Measurements from ENCODE around the gene DGKH. TPM values are rescaled to one million over a fixed set of nuclear protein-coding genes. Genes with fewer than 3 reads are reported as not detected.
"Not testable (repeated sequence)": the region's sequence is repeated elsewhere in the genome, so short reads cannot be mapped to it uniquely, and the experiment has no call there.

Gene DGKH
- total RNA-seq, 2 experiments from 2014 or later: 6.0 TPM

DNA sequence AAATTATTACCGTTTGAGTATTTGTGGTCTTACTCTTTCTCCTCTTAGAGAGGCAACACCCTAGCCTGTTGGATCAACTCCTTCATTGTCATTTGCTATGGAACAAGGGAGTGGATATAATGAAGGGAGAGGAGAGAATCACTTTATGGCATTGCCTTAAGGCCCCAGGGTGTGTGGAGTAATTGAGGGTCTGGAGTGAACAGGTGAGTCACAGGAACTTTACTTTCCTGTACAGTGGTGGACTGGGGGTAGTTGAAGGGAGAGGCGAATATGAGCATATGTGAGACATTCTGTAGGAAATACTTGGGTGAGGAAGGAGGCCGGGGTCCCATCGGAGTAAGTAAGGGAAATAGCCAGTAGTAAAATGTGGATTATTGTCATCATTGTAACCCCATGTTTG, 17.0 kb downstream of the DGKH start:
- Histone ChIP-seq H3K27ac (ENCODE audit: low read depth in 1 of 2, low read length in 2 of 2) (no peak overlapping the region), H3K36me3 (ENCODE audit: insufficient read depth, low read length) (no peaks in the 10 kb centered on the region), H3K4me3 (ENCODE audit: low read length) (no peak overlapping the region), H3K9me3 (ENCODE audit: control insufficient read depth in 1 of 2, insufficient read depth in 1 of 2, low read length in 2 of 2) (no peaks in the 10 kb centered on the region), H3K27me3 (ENCODE audit: control insufficient read depth in 1 of 2, insufficient read depth in 2 of 2, low read length in 2 of 2) (no peaks in the 10 kb centered on the region), H3K4me1 (ENCODE audit: insufficient read depth, low read length) (no peaks in the 10 kb centered on the region)
- TF ChIP-seq, protein P1, sequence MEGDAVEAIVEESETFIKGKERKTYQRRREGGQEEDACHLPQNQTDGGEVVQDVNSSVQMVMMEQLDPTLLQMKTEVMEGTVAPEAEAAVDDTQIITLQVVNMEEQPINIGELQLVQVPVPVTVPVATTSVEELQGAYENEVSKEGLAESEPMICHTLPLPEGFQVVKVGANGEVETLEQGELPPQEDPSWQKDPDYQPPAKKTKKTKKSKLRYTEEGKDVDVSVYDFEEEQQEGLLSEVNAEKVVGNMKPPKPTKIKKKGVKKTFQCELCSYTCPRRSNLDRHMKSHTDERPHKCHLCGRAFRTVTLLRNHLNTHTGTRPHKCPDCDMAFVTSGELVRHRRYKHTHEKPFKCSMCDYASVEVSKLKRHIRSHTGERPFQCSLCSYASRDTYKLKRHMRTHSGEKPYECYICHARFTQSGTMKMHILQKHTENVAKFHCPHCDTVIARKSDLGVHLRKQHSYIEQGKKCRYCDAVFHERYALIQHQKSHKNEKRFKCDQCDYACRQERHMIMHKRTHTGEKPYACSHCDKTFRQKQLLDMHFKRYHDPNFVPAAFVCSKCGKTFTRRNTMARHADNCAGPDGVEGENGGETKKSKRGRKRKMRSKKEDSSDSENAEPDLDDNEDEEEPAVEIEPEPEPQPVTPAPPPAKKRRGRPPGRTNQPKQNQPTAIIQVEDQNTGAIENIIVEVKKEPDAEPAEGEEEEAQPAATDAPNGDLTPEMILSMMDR (IDR thresholded peaks at IDR 0.05): no peak
- Mint-ChIP-seq H3K9me3 (no peaks in the 10 kb centered on the region), H3K4me3 (no peak overlapping the region), H3K27ac (no peak overlapping the region), H3K27me3 (no peaks in the 10 kb centered on the region), H3K4me1 (ENCODE audit: low read depth) (no peaks in the 10 kb centered on the region), H3K36me3 (ENCODE audit: low read depth) (peaks cover 13% of the 10 kb centered on the region)
- POLR2A ChIA-PET: no interaction called here
- DNase-seq (no peak), ATAC-seq (ENCODE audit: poor library complexity) (no peak)
- intact Hi-C loops (cut with DNase I, micrococcal nuclease): no loop called here
- CTCF ChIA-PET: interaction anchor here (1.1 kb wide), 1 partner anchor 21 kb away, joined by 3 read pairs; no protein-coding TSS in a partner anchor

DNA sequence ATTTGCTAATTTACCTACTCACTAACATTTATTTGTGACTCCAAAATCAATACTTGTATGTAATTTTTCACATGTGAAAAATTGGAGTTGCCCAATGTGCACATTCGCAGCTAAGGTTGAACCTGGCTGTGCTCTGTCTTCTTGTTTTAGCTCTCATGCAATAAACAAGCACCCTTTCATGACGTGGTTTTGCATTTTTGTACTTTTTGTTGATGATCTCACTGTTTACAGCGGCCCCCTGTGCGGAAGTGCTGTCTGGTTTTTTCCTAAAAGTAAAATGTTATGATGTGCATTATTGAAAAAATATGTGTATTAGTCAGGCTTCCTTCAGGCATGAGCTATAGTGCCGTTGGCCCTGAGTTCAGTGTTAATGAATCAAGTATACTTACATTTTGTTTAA, 18.1 kb downstream of the DGKH start:
- CTCF ChIA-PET: no interaction called here
- no peak overlapping the region for H3K4me3 Mint-ChIP-seq
- peaks cover 11% of the 10 kb centered on the region for H3K4me1 Mint-ChIP-seq (ENCODE audit: low read depth)
- POLR2A ChIA-PET: no interaction called here
- DNase-seq (no peak), ATAC-seq (ENCODE audit: poor library complexity) (no peak)
- H3K36me3 ChIP-seq (ENCODE audit: insufficient read depth, low read length): no peaks in the 10 kb centered on the region
- TF ChIP-seq, protein P1 (IDR thresholded peaks at IDR 0.05): no peak
- H3K27ac Mint-ChIP-seq: no peak overlapping the region
- no peak overlapping the region for H3K27ac ChIP-seq (ENCODE audit: low read depth in 1 of 2, low read length in 2 of 2)
- no peaks in the 10 kb centered on the region for H3K27me3 ChIP-seq (ENCODE audit: control insufficient read depth in 1 of 2, insufficient read depth in 2 of 2, low read length in 2 of 2)
- intact Hi-C loops (cut with DNase I, micrococcal nuclease): no loop called here
- H3K9me3 Mint-ChIP-seq: no peaks in the 10 kb centered on the region
- peaks cover 13% of the 10 kb centered on the region for H3K36me3 Mint-ChIP-seq (ENCODE audit: low read depth)
- peaks cover under 1% of the 10 kb centered on the region for H3K4me1 ChIP-seq (ENCODE audit: insufficient read depth, low read length)
- H3K9me3 ChIP-seq (ENCODE audit: control insufficient read depth in 1 of 2, insufficient read depth in 1 of 2, low read length in 2 of 2): no peaks in the 10 kb centered on the region
- H3K4me3 ChIP-seq (ENCODE audit: low read length): no peak overlapping the region
- no peaks in the 10 kb centered on the region for H3K27me3 Mint-ChIP-seq

DNA sequence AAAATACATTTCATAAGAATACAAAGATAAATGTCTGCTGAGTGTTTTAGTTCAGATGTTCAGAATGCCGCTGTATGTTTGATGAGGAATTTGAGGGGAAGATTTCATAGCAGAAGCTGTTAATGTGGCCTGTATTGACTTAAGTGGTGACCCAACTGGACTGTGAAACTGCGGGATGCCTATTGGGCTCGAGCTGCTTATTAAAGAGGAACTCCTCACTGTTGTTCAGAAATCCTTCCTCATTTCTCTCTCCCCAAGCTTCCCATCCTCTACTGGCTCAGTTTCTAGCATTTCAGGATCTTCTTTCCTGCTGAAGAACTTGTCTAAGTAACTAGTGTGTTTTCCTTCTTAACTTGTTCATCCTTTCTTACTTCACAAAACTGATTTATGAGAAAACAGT, 20.4 kb downstream of the DGKH start:
- Mint-ChIP-seq H3K4me3 (no peak overlapping the region), H3K36me3 (ENCODE audit: low read depth) (peaks cover 13% of the 10 kb centered on the region), H3K27ac (no peak overlapping the region), H3K4me1 (ENCODE audit: low read depth) (peaks cover 31% of the 10 kb centered on the region), H3K27me3 (no peaks in the 10 kb centered on the region), H3K9me3 (no peaks in the 10 kb centered on the region)
- Histone ChIP-seq H3K4me3 (ENCODE audit: low read length) (no peak overlapping the region), H3K27me3 (ENCODE audit: control insufficient read depth in 1 of 2, insufficient read depth in 2 of 2, low read length in 2 of 2) (no peaks in the 10 kb centered on the region), H3K9me3 (ENCODE audit: control insufficient read depth in 1 of 2, insufficient read depth in 1 of 2, low read length in 2 of 2) (no peaks in the 10 kb centered on the region), H3K27ac (ENCODE audit: low read depth in 1 of 2, low read length in 2 of 2) (no peak overlapping the region), H3K4me1 (ENCODE audit: insufficient read depth, low read length) (peaks cover 3% of the 10 kb centered on the region), H3K36me3 (ENCODE audit: insufficient read depth, low read length) (no peaks in the 10 kb centered on the region)
- intact Hi-C loops (cut with DNase I, micrococcal nuclease): no loop called here
- POLR2A ChIA-PET: no interaction called here
- ATAC-seq (ENCODE audit: poor library complexity) (no peak), DNase-seq (no peak)
- TF ChIP-seq, protein P1 (IDR thresholded peaks at IDR 0.05): no peak
- CTCF ChIA-PET: no interaction called here

DNA sequence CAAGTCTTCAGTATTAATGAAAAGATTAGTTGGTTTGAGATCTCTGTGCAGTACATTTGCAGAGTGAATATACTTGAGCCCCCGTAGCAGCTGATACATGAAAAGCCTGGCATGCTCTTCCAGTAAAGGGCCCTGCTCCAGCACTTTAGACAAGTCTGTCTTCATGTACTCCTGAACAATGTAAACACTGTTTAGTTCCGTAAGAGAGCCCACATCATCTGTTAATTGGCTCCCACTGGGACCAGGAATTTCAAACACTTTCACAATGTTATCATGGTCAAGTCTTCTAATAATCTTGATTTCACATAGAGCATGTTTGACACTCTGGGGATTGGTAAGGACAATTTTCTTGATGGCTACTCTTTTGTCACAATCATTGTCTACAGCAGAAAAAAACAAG, 22.2 kb downstream of the DGKH start:
- H3K9me3 ChIP-seq (ENCODE audit: control insufficient read depth in 1 of 2, insufficient read depth in 1 of 2, low read length in 2 of 2); H3K9me3 Mint-ChIP-seq; H3K4me1 ChIP-seq (ENCODE audit: insufficient read depth, low read length); H3K36me3 ChIP-seq (ENCODE audit: insufficient read depth, low read length); H3K4me3 Mint-ChIP-seq; DNase-seq; H3K27me3 Mint-ChIP-seq; intact Hi-C loops (cut with DNase I, micrococcal nuclease); H3K27me3 ChIP-seq (ENCODE audit: control insufficient read depth in 1 of 2, insufficient read depth in 2 of 2, low read length in 2 of 2); H3K27ac Mint-ChIP-seq; ATAC-seq (ENCODE audit: poor library complexity); H3K4me3 ChIP-seq (ENCODE audit: low read length); H3K36me3 Mint-ChIP-seq (ENCODE audit: low read depth); H3K27ac ChIP-seq (ENCODE audit: low read depth in 1 of 2, low read length in 2 of 2): not testable (repeated sequence)
- ChIA-PET CTCF (interaction anchor here (0.7 kb wide), 1 partner anchor 108 kb away, joined by 3 read pairs; no protein-coding TSS in a partner anchor), POLR2A (interaction anchor here (1.5 kb wide), 1 partner anchor 23 kb away, joined by 3 read pairs; no protein-coding TSS in a partner anchor)
- H3K4me1 Mint-ChIP-seq (ENCODE audit: low read depth): peaks cover 42% of the 10 kb centered on the region
